ENCODE data around the gene DDX60.

Gene DDX60

GRCh38 chr4:168275836-168276235 is 42.7 kb downstream of the DDX60 start:
- H3K36me3 ChIP-seq (replicated peaks) = no peaks in the 10 kb centered on the region
- no peak overlapping the region for H3K27ac ChIP-seq
- H3K27me3 ChIP-seq (replicated peaks) = no peaks in the 10 kb centered on the region
- H3K4me3 ChIP-seq (ENCODE audit: low read depth, low read length) = no peak overlapping the region
- in situ Hi-C loops (cut with HindIII; ENCODE audit: low pct_ligation_motif_present, low sequenced_read_pairs) = no loop called here
- no peak for DNase-seq
- no peak for TF ChIP-seq CTCF (IDR thresholded peaks at IDR 0.05; ENCODE audit: low read depth, low read length, missing control alignments)

- H3K36me3 ChIP-seq (replicated peaks) = no peaks in the 10 kb centered on the region
- in situ Hi-C loops (cut with HindIII; ENCODE audit: low pct_ligation_motif_present, low sequenced_read_pairs) = no loop called here
- no peak overlapping the region for H3K4me3 ChIP-seq (ENCODE audit: low read depth, low read length)
- no peak overlapping the region for H3K27ac ChIP-seq
- H3K27me3 ChIP-seq (replicated peaks) = no peaks in the 10 kb centered on the region
- no peak for TF ChIP-seq CTCF (IDR thresholded peaks at IDR 0.05; ENCODE audit: low read depth, low read length, missing control alignments)
- no peak for DNase-seq
Measured at GRCh38 chr4:168274871-168275270, 43.7 kb downstream of the DDX60 start.

- Histone ChIP-seq H3K27ac (no peak overlapping the region), H3K4me3 (ENCODE audit: low read depth, low read length) (no peak overlapping the region), H3K27me3 (replicated peaks) (no peaks in the 10 kb centered on the region), H3K36me3 (replicated peaks) (no peaks in the 10 kb centered on the region)
- peak; percentile 21 for DNase-seq
- in situ Hi-C loops (cut with HindIII; ENCODE audit: low pct_ligation_motif_present, low sequenced_read_pairs) = no loop called here
- TF ChIP-seq CTCF (IDR thresholded peaks at IDR 0.05; ENCODE audit: low read depth, low read length, missing control alignments) = no peak
Measured at GRCh38 chr4:168273838-168274237, 44.7 kb downstream of the DDX60 start.

GRCh38 chr4:168272488-168272887 is 46.1 kb downstream of the DDX60 start:
- DNase-seq = no peak
- no peak for TF ChIP-seq CTCF (IDR thresholded peaks at IDR 0.05; ENCODE audit: low read depth, low read length, missing control alignments)
- Histone ChIP-seq H3K4me3 (ENCODE audit: low read depth, low read length) (no peak overlapping the region), H3K27me3 (replicated peaks) (no peaks in the 10 kb centered on the region), H3K27ac (no peak overlapping the region), H3K36me3 (replicated peaks) (no peaks in the 10 kb centered on the region)
- in situ Hi-C loops (cut with HindIII; ENCODE audit: low pct_ligation_motif_present, low sequenced_read_pairs) = no loop called here

- Histone ChIP-seq H3K36me3 (replicated peaks) (no peaks in the 10 kb centered on the region), H3K27me3 (replicated peaks) (no peaks in the 10 kb centered on the region), H3K27ac (no peak overlapping the region), H3K4me3 (ENCODE audit: low read depth, low read length) (no peak overlapping the region)
- no peak for DNase-seq
- in situ Hi-C loops (cut with HindIII; ENCODE audit: low pct_ligation_motif_present, low sequenced_read_pairs) = no loop called here
- TF ChIP-seq CTCF (IDR thresholded peaks at IDR 0.05; ENCODE audit: low read depth, low read length, missing control alignments) = no peak
Measured at GRCh38 chr4:168269896-168270295, 48.7 kb downstream of the DDX60 start.

- in situ Hi-C loops (cut with HindIII; ENCODE audit: low pct_ligation_motif_present, low sequenced_read_pairs) = no loop called here
- H3K27ac ChIP-seq = no peak overlapping the region
- no peaks in the 10 kb centered on the region for H3K36me3 ChIP-seq (replicated peaks)
- DNase-seq = no peak
- H3K4me3 ChIP-seq (ENCODE audit: low read depth, low read length) = no peak overlapping the region
- no peaks in the 10 kb centered on the region for H3K27me3 ChIP-seq (replicated peaks)
- TF ChIP-seq CTCF (IDR thresholded peaks at IDR 0.05; ENCODE audit: low read depth, low read length, missing control alignments) = no peak
Measured at GRCh38 chr4:168265327-168265726, 53.2 kb downstream of the DDX60 start.
